Measurements from ENCODE around the gene CD274. TPM values are rescaled to one million over a fixed set of nuclear protein-coding genes. Genes with fewer than 3 reads are reported as not detected.

CD274 gene
- total RNA-seq: 2.4 TPM
- polyA plus RNA-seq: 1.2 TPM

- peak within 1 kb of the TSS; percentile 60 for H3K4me3 ChIP-seq (ENCODE audit: low read depth, low read length)
- peak within 1 kb of the TSS; percentile 77 for H3K27ac ChIP-seq (ENCODE audit: low read depth)
- peaks cover 2% of the 10 kb centered on the region for H3K4me1 ChIP-seq (ENCODE audit: insufficient read depth)
- H3K36me3 ChIP-seq (ENCODE audit: insufficient read depth): no peaks in the 10 kb centered on the region
- DNase-seq (ENCODE audit: extremely low spot score): peak; percentile 41
- WGBS: 4% methylated on average over 36 of the region's 36 CpGs
Observed at GRCh38 chr9:5450359-5451091, at the start of gene CD274. Gene CD274, plus strand, starts transcription at chr9:5450542. Its CDS starts 5,572 bp downstream, at chr9:5456114.

GRCh38 chr9:5402217-5402616 is 48.1 kb upstream of the CD274 start:
- Histone ChIP-seq H3K36me3 (ENCODE audit: insufficient read depth) (no peaks in the 10 kb centered on the region), H3K4me3 (ENCODE audit: low read depth, low read length) (no peak overlapping the region)
- no peak for DNase-seq (ENCODE audit: extremely low spot score)

GRCh38 chr9:5408596-5408995 is 41.7 kb upstream of the CD274 start:
- peaks cover 3% of the 10 kb centered on the region for H3K36me3 ChIP-seq (ENCODE audit: insufficient read depth)

More at GRCh38 chr9:5402217-5402616, 48.1 kb upstream of the CD274 start:
- Histone ChIP-seq H3K27ac (ENCODE audit: low read depth) (no peak overlapping the region), H3K4me1 (ENCODE audit: insufficient read depth) (no peaks in the 10 kb centered on the region)

GRCh38 chr9:5416953-5417352 is 33.4 kb upstream of the CD274 start:
- H3K4me3 ChIP-seq (ENCODE audit: low read depth, low read length): no peak overlapping the region
- no peak overlapping the region for H3K27ac ChIP-seq (ENCODE audit: low read depth)
- H3K4me1 ChIP-seq (ENCODE audit: insufficient read depth): no peaks in the 10 kb centered on the region
- DNase-seq (ENCODE audit: extremely low spot score): no peak
- WGBS: 68% methylated on average over 3 of the region's 3 CpGs
- no peaks in the 10 kb centered on the region for H3K36me3 ChIP-seq (ENCODE audit: insufficient read depth)

More at GRCh38 chr9:5408596-5408995, 41.7 kb upstream of the CD274 start:
- no peak for DNase-seq (ENCODE audit: extremely low spot score)
- Histone ChIP-seq H3K4me3 (ENCODE audit: low read depth, low read length) (no peak overlapping the region), H3K27ac (ENCODE audit: low read depth) (no peak overlapping the region), H3K4me1 (ENCODE audit: insufficient read depth) (no peaks in the 10 kb centered on the region)
- 100% methylated on average over 1 of the region's 1 CpG for WGBS

- Histone ChIP-seq H3K4me3 (ENCODE audit: low read depth, low read length) (no peak overlapping the region), H3K4me1 (ENCODE audit: insufficient read depth) (no peaks in the 10 kb centered on the region), H3K36me3 (ENCODE audit: insufficient read depth) (no peaks in the 10 kb centered on the region), H3K27ac (ENCODE audit: low read depth) (no peak overlapping the region)
- 97% methylated on average over 20 of the region's 20 CpGs for WGBS
- DNase-seq (ENCODE audit: extremely low spot score): no peak
Observed at GRCh38 chr9:5418481-5418880, 31.9 kb upstream of the CD274 start.

GRCh38 chr9:5419987-5420386 is 30.4 kb upstream of the CD274 start:
- no peaks in the 10 kb centered on the region for H3K36me3 ChIP-seq (ENCODE audit: insufficient read depth)
- no peaks in the 10 kb centered on the region for H3K4me1 ChIP-seq (ENCODE audit: insufficient read depth)
- no peak overlapping the region for H3K4me3 ChIP-seq (ENCODE audit: low read depth, low read length)
- no peak overlapping the region for H3K27ac ChIP-seq (ENCODE audit: low read depth)
- no peak for DNase-seq (ENCODE audit: extremely low spot score)

- 86% methylated on average over 2 of the region's 2 CpGs for WGBS
- no peak for DNase-seq (ENCODE audit: extremely low spot score)
- no peak overlapping the region for H3K4me3 ChIP-seq (ENCODE audit: low read depth, low read length)
- no peak overlapping the region for H3K27ac ChIP-seq (ENCODE audit: low read depth)
- H3K4me1 ChIP-seq (ENCODE audit: insufficient read depth): no peaks in the 10 kb centered on the region
- no peaks in the 10 kb centered on the region for H3K36me3 ChIP-seq (ENCODE audit: insufficient read depth)
Observed at GRCh38 chr9:5421163-5421562, 29.2 kb upstream of the CD274 start.

GRCh38 chr9:5422276-5422675 is 28.1 kb upstream of the CD274 start:
- H3K36me3 ChIP-seq (ENCODE audit: insufficient read depth): no peaks in the 10 kb centered on the region
- H3K27ac ChIP-seq (ENCODE audit: low read depth): no peak overlapping the region
- H3K4me3 ChIP-seq (ENCODE audit: low read depth, low read length): no peak overlapping the region
- 85% methylated on average over 1 of the region's 1 CpG for WGBS
- no peak for DNase-seq (ENCODE audit: extremely low spot score)
- H3K4me1 ChIP-seq (ENCODE audit: insufficient read depth): no peaks in the 10 kb centered on the region

GRCh38 chr9:5425006-5425628 is 25.2 kb upstream of the CD274 start:
- Histone ChIP-seq H3K4me1 (ENCODE audit: insufficient read depth) (no peaks in the 10 kb centered on the region), H3K27ac (ENCODE audit: low read depth) (no peak overlapping the region), H3K4me3 (ENCODE audit: low read depth, low read length) (no peak overlapping the region), H3K36me3 (ENCODE audit: insufficient read depth) (no peaks in the 10 kb centered on the region)
- DNase-seq (ENCODE audit: extremely low spot score): no peak
- 94% methylated on average over 2 of the region's 2 CpGs for WGBS

GRCh38 chr9:5427005-5427404 is 23.3 kb upstream of the CD274 start:
- H3K27ac ChIP-seq (ENCODE audit: low read depth): no peak overlapping the region
- H3K36me3 ChIP-seq (ENCODE audit: insufficient read depth): no peaks in the 10 kb centered on the region
- no peak overlapping the region for H3K4me3 ChIP-seq (ENCODE audit: low read depth, low read length)
- no peaks in the 10 kb centered on the region for H3K4me1 ChIP-seq (ENCODE audit: insufficient read depth)
- no peak for DNase-seq (ENCODE audit: extremely low spot score)

- Histone ChIP-seq H3K27ac (ENCODE audit: low read depth) (no peak overlapping the region), H3K36me3 (ENCODE audit: insufficient read depth) (no peaks in the 10 kb centered on the region), H3K4me3 (ENCODE audit: low read depth, low read length) (no peak overlapping the region), H3K4me1 (ENCODE audit: insufficient read depth) (no peaks in the 10 kb centered on the region)
- 78% methylated on average over 3 of the region's 3 CpGs for WGBS
- no peak for DNase-seq (ENCODE audit: extremely low spot score)
Observed at GRCh38 chr9:5428172-5428571, 22.2 kb upstream of the CD274 start.

- no peaks in the 10 kb centered on the region for H3K36me3 ChIP-seq (ENCODE audit: insufficient read depth)
- H3K4me3 ChIP-seq (ENCODE audit: low read depth, low read length): no peak overlapping the region
- H3K4me1 ChIP-seq (ENCODE audit: insufficient read depth): no peaks in the 10 kb centered on the region
- no peak for DNase-seq (ENCODE audit: extremely low spot score)
- WGBS: 85% methylated on average over 2 of the region's 2 CpGs
- H3K27ac ChIP-seq (ENCODE audit: low read depth): no peak overlapping the region
Observed at GRCh38 chr9:5428794-5429528, 21.4 kb upstream of the CD274 start.

- H3K27ac ChIP-seq (ENCODE audit: low read depth): no peak overlapping the region
- no peaks in the 10 kb centered on the region for H3K36me3 ChIP-seq (ENCODE audit: insufficient read depth)
- no peak for DNase-seq (ENCODE audit: extremely low spot score)
- no peak overlapping the region for H3K4me3 ChIP-seq (ENCODE audit: low read depth, low read length)
- 88% methylated on average over 10 of the region's 10 CpGs for WGBS
- H3K4me1 ChIP-seq (ENCODE audit: insufficient read depth): no peaks in the 10 kb centered on the region
Observed at GRCh38 chr9:5429873-5430564, 20.3 kb upstream of the CD274 start.
